ENCODE measurements around the gene INTS7.
"Not testable (repeated sequence)": the region's sequence is repeated elsewhere in the genome, so short reads cannot be mapped to it uniquely, and the experiment has no call there.

The INTS7 gene

DNA sequence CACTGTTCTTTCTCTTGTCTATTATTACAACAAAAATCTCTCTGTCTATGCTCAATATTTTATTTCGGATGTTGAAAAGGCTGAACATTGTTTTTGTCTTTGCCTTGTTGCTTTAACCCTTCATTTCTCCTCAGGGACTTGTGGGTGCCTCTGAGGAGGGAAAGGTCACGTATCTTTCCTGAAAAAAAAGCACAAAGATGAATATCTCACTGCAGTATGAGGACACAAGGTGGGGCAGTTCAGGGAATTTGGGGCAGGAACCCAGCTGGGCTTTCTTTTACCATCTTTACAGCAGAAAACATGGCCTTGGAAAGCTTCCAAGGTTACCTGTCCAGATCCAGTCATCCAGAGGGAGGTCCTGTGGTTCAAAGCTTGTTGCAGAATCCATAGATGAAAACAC is 105.7 kb downstream of the INTS7 start:
- no peak for DNase-seq

DNA sequence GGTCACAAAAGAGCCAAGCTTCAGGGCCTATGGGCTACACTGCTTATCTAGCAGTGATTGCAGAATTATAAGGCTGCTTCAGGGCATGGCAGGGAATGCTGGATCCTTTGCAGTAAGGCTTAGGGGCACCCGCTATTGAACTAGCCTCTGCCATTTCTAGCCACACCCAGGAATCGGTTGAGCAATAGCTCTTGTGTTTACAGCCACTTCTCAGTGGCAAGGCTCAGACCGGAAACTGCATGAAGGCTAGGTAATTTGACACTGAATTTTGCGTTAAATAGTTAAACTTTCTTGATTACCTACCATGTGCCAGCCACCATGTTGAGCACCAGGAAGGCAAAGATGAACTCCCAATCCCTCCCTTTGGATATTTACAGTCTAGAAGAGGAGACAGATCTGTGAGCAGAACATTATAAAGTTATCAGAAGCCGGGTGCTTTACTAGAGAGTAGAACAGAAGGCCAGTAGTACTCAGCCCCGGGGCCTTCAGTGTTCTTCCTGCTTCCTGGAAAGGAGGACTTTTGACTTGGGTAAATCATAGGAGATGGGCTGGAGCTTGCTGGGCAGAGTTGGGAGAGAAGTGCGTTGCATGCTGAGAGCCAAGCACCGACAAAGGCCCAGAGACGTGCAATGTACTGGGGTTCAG is 106.2 kb downstream of the INTS7 start:
- DNase-seq, result no peak

DNA sequence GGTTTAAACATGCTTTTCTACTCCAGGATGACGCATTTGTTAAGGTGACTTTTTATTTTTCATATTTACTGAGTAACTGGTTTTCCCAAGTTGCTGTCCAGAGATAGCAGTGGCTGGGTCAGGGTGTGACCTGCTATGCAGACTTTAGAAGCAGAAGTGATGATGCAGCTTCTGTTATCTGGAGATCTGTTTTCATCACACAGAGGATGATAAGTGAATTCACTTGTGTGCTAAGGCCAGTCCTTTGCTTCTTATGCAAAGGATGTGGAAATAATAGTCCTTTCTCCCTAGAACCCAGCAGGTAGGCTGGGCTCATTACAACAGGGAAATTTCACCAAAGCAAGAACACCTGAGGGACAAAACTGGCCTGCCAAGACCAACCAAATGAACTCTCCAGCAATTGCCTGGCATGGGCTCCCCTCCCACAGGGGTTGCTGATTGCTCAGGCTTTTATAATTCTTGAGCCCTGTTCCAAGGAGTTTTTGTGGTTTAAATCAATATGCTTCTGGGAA is 107.0 kb downstream of the INTS7 start:
- DNase-seq, result no peak

DNA sequence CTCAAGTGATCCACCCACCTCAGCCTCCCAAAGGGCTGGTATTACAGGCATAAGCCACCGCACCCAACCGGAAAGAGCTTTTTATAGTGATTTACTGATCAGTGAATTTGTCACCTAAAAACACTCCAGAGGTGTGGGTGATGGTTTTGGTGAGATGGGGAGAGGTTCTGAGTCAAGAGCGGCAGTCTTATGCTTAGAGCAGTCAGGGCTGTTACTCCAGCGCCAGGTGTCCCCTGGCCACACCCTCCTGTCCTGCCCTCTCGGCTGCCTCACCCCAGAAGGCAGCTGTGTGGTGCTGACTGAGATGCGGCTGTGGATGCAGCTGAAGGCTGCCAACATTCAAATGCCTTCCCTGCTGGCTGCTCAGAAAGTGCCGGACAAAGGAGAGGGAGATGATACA is 110.3 kb downstream of the INTS7 start:
- no peak for DNase-seq

DNA sequence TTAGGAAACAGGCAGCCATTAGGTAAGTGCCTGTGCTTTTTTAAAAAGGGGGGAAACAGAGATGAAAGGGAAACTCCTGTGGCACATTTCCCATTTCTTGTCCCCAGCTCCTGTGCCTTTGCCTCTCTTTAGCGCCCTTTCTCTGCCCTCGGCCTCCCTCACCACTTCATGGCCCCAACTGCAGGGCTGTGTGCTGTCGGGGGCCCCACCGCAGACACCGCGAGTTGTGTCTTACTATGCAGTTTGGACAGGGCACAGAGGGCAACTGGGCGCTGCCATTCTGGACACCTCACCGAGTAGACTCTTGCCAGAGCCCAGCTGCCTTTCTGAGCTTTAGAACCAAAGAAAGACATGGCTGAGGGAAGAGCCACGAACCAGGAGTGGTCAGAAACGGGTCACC is 111.1 kb downstream of the INTS7 start:
- DNase-seq, result no peak

DNA sequence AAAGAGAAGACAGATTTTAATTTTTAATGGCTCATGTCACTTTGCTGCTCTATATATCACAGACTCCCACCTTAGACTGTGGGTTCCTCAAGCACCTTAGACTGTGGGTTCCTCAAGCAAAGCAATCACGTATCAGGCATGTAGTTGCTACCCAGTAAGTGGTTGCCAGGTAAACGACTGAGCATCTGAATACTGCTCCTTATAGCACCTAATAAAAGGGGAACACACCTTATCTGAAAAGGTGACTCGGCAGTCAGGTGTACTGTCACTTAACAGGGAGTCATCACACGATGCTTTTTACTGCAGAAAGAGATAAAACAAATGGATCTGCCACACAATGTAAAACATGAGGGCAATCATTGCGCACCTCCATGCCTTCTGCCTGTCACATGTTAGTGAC is 112.3 kb downstream of the INTS7 start:
- no peak for DNase-seq

DNA sequence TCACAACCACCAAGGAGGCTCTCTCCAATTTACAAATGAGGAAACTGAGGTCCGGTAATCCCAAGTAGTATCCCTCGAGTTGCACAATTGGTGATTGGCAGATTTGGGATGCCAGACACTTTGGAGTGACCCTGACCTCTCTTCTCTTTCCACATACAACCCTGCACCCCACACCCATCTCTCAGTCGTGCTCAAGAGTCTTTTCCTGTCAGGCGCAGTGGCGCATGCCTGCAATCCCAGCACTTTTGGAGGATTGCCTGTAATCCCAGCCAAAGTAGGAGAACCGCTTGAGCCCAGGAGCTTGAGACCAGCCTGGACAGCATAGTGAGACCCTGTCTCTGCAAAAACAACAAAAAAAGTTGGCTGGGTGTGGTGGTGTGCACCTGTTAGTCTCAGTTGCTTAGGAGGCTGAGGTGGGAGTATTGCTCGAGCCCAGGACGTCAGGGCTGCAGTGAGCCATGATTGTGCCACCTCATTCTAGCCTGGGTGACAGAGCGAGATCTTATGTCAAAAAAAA is 113.7 kb downstream of the INTS7 start:
- no peak for DNase-seq

DNA sequence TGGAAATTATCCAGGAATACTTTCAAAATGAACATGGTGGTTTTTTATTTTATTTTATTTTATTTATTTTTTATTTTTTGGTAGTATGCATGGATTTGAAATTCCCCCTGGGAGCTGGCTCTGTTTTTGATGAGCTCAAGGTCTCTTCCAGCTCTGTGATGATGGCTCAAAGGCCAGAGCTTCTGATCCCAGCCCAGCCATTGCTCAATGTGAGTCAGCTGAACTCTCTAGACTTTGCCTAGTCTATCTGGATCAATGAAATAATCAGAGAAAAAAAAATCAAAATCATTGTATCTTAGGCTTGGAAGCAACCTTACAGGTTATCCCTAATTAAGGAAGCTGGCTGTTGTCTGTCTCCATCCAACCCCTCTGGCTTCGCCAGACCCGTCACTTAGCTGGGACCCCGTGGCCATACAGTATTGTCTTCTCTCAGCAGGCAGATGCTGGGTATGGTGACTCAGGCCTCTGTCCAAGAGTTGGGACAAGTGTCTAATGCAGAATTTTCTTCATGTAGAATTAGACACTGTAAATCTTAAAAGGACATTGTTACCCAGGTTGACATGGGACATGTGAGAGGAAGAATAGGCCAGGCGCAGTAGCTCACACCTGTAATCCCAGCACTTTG is 114.6 kb downstream of the INTS7 start:
- no peak for DNase-seq

DNA sequence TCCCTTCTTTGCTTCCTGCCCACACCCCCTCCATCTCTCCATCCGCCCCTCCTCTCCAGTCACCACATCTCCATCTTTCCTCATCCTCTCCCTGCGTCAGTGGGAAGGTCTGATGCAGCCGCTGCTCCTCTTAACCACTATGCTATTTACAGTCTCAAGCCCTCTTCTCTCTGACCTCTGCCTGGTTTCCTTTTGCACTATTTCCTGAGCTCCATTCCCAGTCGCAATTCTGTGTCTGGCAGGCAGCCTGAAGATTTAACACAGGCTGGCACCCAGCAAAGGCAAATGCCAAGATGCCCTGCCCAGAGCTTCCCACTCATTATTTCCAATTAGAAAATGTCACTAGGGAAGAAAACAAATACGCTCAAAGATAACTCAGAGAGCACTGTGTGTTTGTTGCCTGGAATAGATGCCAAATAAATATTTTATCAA is 115.2 kb downstream of the INTS7 start:
- no peak for DNase-seq

DNA sequence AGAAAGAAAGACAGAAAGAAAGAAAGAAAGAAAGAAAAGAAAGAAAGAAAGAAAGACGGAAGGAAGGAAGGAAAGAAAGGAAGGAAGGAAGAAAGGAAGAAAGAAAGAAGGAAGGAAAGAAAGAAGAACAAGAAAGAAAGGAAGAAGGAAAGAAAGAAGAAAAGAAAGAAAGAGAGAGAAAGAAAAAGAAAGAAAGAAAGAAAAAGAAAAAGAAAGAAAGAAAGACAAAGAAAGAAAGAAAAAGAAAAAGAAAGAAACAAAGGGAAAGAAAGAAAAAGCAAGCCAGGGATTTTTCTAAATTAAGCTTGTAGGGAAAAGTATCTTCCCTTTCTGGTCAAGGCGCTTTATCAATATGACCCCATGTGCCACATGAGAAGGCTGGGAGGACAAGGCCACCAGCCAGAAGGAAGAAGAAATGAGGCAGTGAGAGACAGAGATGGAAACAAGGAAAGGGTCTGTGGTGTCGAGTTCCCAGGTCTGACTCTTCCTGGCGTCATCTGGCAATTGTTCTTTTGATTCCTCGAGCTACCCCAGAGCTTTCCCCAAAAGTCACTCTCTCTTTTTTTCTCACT is 116.4 kb downstream of the INTS7 start:
- DNase-seq, result no peak

DNA sequence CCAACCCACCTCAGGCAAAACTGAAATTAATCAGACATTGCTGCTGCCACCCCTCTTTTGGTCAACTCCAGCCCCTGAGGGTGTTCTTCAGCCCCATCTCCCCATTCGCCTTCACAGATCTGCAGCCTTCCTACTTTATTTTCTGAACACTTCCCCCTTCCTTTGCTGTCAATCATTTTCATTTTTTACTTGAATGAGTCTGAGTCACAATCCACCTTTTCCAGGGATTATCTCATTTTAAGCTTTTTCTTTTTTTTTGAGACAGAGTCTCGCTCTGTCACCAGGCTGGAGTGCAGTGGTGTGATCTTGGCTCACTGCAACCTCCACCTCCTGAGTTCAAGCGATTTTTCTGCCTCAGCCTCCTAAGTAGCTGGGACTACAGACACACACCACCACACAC is 118.9 kb downstream of the INTS7 start:
- not testable (repeated sequence) for DNase-seq

DNA sequence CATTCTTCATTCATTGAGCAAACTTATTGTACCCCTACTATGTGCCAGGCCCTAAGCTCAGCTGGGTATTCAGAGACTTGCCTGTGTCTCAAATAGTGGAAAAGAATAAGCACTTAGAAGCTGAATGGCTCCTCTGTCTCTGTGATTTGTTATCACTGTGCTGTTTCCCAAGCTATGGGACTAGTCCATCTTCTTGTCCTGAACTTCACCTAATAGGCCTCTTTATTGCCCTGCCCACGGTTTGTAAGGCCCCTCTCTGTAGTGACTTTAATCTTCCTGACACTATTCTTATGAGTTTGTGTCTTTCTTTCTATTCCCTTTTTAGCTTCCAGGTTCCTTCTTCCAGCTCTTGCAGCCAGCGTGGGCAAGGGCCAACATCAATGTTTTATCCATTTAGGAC is 119.4 kb downstream of the INTS7 start:
- no peak for DNase-seq

DNA sequence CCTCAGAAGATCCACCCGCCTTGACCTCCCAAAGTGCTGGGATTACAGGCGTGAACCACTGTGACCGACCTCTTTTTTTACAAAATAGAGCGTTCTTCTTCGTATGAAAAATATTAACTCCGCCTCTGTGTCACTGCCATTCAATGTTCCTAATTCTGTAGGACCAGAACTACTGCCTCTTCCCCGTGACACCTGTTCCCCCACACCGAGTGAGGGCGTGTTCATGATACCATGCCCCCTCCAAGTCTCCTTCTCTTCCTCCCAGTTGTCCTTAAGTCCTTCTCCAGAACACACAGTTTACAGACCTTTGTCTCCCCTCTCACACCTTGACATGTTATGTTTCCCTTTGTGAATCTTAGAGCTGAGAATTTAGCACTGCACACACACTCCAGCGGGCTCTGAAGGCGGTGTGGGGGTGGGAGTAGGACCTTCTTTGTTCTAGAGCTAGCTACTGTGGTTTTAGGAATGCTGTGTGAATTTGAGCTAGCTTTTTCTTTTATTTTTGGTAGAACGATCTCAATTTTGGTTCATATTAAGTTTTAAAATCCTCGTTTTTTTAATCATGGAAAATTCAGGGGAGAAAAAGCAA is 122.4 kb downstream of the INTS7 start:
- DNase-seq, result no peak

DNA sequence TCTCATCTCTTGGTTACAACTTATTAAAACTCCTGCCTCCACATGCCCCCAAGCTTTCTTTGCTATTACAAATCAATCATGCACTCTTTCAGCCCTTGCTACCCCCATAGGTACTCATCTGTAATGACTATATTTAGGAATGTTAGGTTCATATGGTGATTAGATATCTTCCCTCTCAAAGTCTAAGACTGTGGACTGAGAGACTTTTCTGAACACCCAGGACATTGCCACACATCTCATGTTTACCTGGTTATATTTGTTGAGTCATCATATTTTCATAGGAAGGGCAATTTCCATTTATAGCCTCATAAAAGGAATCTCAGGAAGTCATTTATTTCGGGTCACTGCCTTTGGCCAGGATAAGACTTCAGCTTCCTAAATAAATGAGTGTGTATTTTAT is 123.3 kb downstream of the INTS7 start:
- DNase-seq, result no peak

DNA sequence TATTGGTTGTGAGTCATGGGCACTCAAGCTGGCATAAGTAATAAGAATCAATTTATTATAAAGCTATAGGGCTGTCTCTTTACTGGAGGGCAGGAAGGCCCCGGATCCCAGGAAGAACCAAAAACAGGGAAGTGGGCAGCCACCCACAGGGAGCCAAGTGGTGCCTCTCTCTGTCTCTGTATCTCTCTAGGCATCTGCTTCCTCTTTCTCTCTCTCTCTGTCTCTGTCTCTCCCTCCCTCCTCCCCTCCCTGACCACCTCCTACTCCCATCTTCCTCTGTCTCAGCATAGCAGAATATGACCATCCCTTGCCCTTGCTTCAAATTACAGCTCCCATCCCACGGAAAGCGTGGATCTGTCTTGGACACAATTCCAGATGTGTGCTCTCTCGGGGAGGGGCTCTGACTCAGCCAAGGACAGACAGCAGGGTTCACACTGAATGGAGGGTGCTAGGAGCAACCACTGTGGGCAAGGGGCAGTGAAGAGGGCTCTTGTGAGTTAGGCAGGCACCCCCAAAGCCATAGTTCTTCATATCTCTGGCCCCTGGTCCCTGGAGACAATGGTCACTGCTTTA is 124.4 kb downstream of the INTS7 start:
- no peak for DNase-seq

DNA sequence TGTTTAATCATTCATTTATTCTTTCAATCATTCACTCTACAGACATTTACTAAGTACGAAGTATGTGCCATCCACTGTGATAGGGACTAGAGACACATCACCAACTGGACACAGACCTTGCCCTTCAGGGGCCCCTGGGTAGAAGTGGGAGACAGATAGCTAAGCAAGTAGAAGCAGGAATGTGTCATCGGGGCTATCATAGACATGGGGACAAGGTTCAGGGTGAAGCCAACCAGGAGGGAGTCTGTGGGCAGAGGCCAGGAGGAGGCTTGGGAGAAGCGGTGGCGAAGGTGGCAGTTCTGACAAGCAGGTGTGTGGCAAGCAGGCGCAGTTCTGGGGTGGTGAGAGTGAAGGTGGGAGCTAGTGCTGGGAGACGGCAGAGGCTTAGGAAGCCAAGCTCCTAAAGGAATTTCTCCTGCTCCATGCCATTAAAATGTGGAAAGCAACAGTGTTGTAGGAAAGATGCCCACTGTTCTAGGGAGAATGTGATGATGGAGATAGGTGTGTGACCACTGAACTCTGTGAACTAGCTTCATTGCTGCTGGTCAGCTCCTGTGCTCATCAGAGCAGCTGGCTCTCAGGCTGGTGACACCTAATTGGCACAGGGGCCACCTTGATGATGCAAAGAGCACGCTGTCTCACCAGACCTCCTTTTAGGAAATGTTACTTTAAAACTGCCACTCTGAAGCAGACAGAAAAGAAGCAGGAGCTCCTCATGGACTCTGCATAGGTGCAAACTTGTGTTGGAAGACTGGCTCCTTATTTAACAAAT is 125.1 kb downstream of the INTS7 start:
- DNase-seq, result no peak

DNA sequence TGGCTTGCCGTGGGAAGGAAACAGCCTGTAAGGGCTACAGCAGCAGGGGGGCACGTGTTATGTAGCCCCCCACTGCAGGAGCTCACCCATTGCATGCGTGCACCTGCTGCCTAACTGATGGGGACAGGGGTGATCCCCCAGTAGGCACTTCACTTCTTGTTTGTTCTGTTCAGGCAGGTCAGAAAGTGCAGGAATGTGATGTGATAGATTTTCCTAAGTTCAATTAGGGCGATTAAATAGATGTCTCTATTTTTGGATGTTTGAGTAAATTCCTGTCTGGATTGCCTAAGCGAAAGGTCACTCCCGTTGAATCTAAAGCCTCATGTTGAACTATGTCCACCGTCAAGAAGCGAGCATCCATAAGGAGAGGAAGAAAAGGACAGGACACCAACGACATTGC is 126.0 kb downstream of the INTS7 start:
- DNase-seq, result no peak

DNA sequence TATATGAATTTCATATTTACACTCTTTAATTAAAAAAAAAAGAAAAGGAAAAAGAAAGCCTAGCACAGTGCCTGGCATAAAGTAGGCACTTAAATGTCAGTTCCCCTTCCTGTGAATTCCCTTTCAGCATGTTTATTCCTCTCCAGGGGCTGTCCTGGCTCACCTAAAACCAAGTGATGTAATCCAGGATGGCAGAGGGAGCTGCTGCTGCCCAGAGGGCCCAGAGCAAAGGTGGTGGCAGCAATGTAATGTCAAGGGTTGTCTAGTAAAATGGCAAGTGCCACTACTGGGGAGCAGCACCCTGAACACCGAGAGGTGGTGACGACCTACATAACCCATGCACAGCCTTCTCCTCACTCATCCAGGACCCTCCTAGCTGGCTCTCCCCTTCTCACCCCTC is 126.4 kb downstream of the INTS7 start:
- no peak for DNase-seq

DNA sequence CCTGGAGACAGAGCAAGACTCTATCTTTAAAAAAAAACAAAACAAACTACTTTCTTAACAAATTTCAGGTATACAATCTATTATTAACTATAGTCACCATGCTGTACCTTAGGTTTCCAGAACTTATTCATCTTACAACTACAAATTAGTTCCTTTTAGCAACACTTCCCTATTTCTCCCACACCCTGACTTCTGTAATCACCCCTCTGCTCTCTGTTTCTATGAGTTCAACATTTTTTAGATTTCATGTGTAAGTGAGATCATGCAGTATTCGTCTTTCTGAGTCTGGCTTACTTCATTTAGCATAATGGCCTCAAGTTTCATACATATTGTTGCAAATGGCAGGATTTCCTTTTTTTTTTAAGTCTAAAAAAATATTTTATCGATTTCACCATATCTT is 126.9 kb downstream of the INTS7 start:
- DNase-seq, result no peak

DNA sequence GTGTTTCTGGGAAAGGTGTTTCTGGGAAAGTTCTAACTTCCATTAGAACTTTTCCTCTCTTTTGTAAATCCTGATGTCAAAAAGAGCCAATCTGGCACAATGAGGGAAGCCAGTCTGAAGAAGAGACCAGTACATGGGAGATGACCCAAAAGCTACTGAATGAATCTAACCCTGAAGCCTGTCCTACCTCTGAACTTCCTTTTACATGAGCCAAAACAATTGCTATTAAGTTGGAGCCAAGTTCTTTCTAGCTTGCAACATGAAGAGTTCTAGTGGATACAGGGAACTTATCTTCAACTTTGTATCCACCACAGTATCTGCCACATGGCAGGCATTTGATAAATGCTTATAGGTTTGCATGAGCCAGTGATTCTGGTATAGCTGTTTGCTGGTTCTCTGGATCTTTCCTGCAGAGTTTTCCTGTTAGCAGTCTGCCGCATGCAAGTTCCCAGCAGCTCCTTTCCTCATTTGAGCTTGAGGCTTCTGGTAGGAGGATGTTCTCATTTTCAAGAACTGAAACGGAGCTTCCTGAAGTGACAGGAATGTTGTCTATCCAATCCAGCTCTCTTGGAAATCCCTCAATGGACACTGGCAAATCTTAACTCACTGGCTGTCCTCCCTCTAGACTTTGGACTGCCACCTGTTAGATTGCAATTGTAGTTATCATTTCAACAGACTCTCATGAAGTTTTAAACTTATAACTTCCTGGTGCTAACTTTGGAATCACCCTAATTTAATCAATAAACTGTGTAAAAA is 131.7 kb downstream of the INTS7 start:
- DNase-seq, result no peak

DNA sequence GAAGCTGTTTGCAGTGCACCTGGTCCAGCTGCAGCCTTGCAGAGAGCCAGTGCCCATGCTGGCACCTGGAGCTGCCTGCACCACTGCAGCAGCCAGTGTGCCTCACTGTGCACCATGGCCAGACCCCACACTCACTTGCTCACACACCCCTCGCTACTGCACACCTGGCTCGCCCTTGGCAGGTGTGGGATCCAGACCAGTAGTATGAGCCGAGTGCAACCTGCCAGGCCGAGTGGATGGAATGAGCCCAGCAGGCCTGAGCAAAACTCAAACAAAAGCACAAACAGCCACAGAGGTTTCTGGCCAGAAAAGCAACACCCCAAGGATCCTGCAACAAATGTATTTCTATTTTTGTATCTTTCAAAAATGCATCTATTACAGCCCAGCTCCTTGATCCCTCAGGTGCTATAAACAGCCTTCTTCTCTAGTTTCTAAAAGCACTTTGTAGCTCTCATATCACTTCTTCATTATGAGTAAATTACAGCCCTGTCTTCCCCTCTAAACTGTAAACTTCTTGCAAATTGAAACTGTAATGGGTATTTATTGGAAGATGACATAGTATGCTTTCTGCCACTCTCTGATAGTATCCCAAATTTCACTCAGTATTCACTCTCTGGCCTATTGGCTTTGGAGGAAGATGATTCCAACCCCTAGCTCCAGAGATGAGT is 132.6 kb downstream of the INTS7 start:
- no peak for DNase-seq
